ENCODE data around the gene WNK1. TPM values are rescaled to one million over a fixed set of nuclear protein-coding genes. Genes with fewer than 3 reads are reported as not detected.

The WNK1 gene
- total RNA-seq, 1 experiment from 2014 or later: 117 TPM

DNA sequence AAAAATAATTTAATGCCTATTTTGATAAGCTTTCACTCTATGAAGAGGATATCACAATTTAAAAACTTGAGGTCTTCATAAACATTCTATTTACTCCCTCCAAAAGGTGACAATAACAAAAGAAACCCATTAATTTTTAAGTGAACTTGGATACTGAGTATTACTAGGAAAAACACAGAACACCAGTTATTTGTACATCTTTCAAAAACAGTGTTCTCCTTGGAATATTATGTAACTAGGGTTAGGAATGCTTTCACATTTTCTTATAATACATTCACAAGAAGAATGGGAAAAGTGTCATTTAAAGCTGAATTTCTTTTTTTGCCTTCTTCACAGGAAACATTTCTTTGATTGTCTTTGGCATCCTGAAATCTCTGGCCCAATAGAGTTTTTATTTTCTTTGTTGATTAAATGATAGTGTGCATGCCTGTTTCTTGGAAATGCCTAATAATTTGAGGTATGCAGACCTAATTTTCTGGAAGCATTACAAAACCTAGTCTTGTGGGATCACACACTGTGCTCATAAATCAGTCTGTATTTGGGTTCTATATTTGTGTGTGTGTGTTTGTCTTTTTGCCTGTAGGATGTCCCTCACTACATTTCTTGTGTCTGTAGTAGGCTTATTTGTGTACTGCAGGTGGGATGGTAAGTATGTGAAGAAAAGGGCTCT is 76.5 kb downstream of the WNK1 start:
- no peak overlapping the region for H4K5ac ChIP-seq (ENCODE audit: insufficient read length, low read depth, low read length)
- no peaks in the 10 kb centered on the region for H3K27me3 ChIP-seq (ENCODE audit: insufficient read depth, low read length)
- H3K4ac ChIP-seq (ENCODE audit: low read depth, low read length): no peak overlapping the region
- Mint-ChIP-seq H3K4me1 (no peaks in the 10 kb centered on the region), H3K9me3 (no peaks in the 10 kb centered on the region), H3K27ac (no peak overlapping the region), H3K36me3 (ENCODE audit: insufficient read depth in 1 of 3, low read depth in 3 of 3) (peaks cover 21 to 37% (median 32%) of the 10 kb centered on the region in 3 experiments; a peak in 6 of 7 replicates), H3K4me3 (no peak overlapping the region), H3K27me3 (ENCODE audit: low read depth) (no peaks in the 10 kb centered on the region)
- TF ChIP-seq CTCF (conservative IDR thresholded peaks at IDR 0.05): no peak
- H3K4me2 ChIP-seq (ENCODE audit: insufficient read depth, insufficient read length, low read length): no peak overlapping the region
- H2BK15ac ChIP-seq (ENCODE audit: low read depth, low read length): no peak overlapping the region
- no peak overlapping the region for H2AFZ ChIP-seq (ENCODE audit: low read length)
- no peaks in the 10 kb centered on the region for H3K23me2 ChIP-seq (ENCODE audit: insufficient read length, low read depth, low read length, poor library complexity, severe bottlenecking)
- H3K18ac ChIP-seq (ENCODE audit: insufficient read length, low read depth, low read length): no peak overlapping the region
- H4K8ac ChIP-seq (replicated peaks; ENCODE audit: insufficient read length, low read depth, low read length): no peak overlapping the region
- H3K79me1 ChIP-seq (ENCODE audit: insufficient read depth, low read depth, low read length, poor library complexity, severe bottlenecking): no peaks in the 10 kb centered on the region
- no peak for DNase-seq
- no peaks in the 10 kb centered on the region for H3K79me2 ChIP-seq (ENCODE audit: insufficient read depth, low read length)
- no peaks in the 10 kb centered on the region for H4K20me1 ChIP-seq (ENCODE audit: control insufficient read depth, insufficient read depth, insufficient read length)
- no peak overlapping the region for H2BK120ac ChIP-seq (ENCODE audit: low read depth, low read length, poor library complexity, severe bottlenecking)
- no peak overlapping the region for H3K9ac ChIP-seq (ENCODE audit: extremely low read depth, insufficient read length, low read length)
- no peak overlapping the region for H2AK5ac ChIP-seq (ENCODE audit: insufficient read length, low read length)
- no peak overlapping the region for H3K23ac ChIP-seq (ENCODE audit: insufficient read length, low read depth, low read length)
- no peak overlapping the region for H3K14ac ChIP-seq (ENCODE audit: insufficient read depth, low read length)
- no peak overlapping the region for H2BK20ac ChIP-seq (ENCODE audit: low read depth, low read length, poor library complexity, severe bottlenecking)
- H3K4me1 ChIP-seq (ENCODE audit: insufficient read depth, low read length): no peaks in the 10 kb centered on the region
- H3K56ac ChIP-seq (ENCODE audit: insufficient read length, low read depth, low read length): no peak overlapping the region
- no peak overlapping the region for H3K27ac ChIP-seq (ENCODE audit: insufficient read length, low read depth, low read length)
- no peak overlapping the region for H4K91ac ChIP-seq (ENCODE audit: insufficient read length, low read depth, low read length)
- no peak overlapping the region for H2BK12ac ChIP-seq (ENCODE audit: insufficient read length, low read depth, low read length)
- H3T11ph ChIP-seq (ENCODE audit: low read length): no peak overlapping the region
- H2BK5ac ChIP-seq (ENCODE audit: insufficient read length, low read length): no peak overlapping the region
- H3K9me3 ChIP-seq (ENCODE audit: control insufficient read depth, low read depth, low read length): no peaks in the 10 kb centered on the region

All from H9 (cell line).